CD14-positive monocyte (primary cell): ENCODE measurements around the gene RAC2. TPM values are rescaled to one million over a fixed set of nuclear protein-coding genes. Genes with fewer than 3 reads are reported as not detected.
"Not testable (repeated sequence)": the region's sequence is repeated elsewhere in the genome, so short reads cannot be mapped to it uniquely, and the experiment has no call there.

Experiments used
- DNase-seq, 3 donors: peaks; one replicate each; pipeline ENCODE4 v3.0.0-alpha.2; 2011 to 2022
- H2AFZ ChIP-seq: 2 replicates; pipeline ENCODE4 v1.6.0; 2012; ENCODE audit warnings: mild to moderate bottlenecking, low read depth, low read length, inconsistent platforms; ENCODE audit not compliant: insufficient read depth, poor library complexity, severe bottlenecking
- H3K27ac ChIP-seq, 2 donors: 1 replicate in 1 of 2; 2 replicates in 1 of 2; pipeline ENCODE4 v1.5.1; 2012 to 2013; ENCODE audit warnings: low read length in 2 of 2, control low read depth in 1 of 2, inconsistent platforms in 1 of 2, low read depth in 1 of 2, mild to moderate bottlenecking in 1 of 2
- H3K27me3 ChIP-seq, 2 donors: one replicate each; pipeline versions ENCODE4 v1.6.0 to v1.6.1; 2011 to 2013; ENCODE audit warnings: low read length in 2 of 2; ENCODE audit not compliant: control insufficient read depth in 2 of 2, insufficient read depth in 2 of 2
- H3K36me3 ChIP-seq, 2 donors: replicated peaks in 1 of 2; 1 replicate in 1 of 2; 2 replicates in 1 of 2; pipeline versions ENCODE4 v1.5.1 to v1.6.1; 2012 to 2013; ENCODE audit warnings: low read length in 2 of 2, control low read depth in 1 of 2, inconsistent platforms in 1 of 2, mild to moderate bottlenecking in 1 of 2; ENCODE audit not compliant: insufficient read depth in 2 of 2, control insufficient read depth in 1 of 2
- H3K4me1 ChIP-seq, 2 donors: 1 replicate in 1 of 2; 2 replicates in 1 of 2; pipeline versions ENCODE4 v1.5.1 to v1.6.1; 2012 to 2013; ENCODE audit warnings: low read length in 2 of 2, control low read depth in 1 of 2, inconsistent platforms in 1 of 2, mild to moderate bottlenecking in 1 of 2, moderate library complexity in 1 of 2; ENCODE audit not compliant: insufficient read depth in 2 of 2, control insufficient read depth in 1 of 2
- H3K4me2 ChIP-seq: replicated peaks from 2 replicates; pipeline ENCODE3; 2012; ENCODE audit warnings: low read length, moderate library complexity, mild to moderate bottlenecking; ENCODE audit not compliant: poor library complexity, severe bottlenecking; ENCODE audit errors: extremely low read depth
- H3K4me3 ChIP-seq, 3 experiments: fragments of 200-600 bp in 1 of 3; sonication (generic) in 1 of 3; replicated peaks in 1 of 3; 1 replicate in 2 of 3; 2 replicates in 1 of 3; pipeline ENCODE4 v1.5.1; 2011 to 2013; ENCODE audit warnings: low read length in 3 of 3, mild to moderate bottlenecking in 3 of 3, control low read depth in 2 of 3, low read depth in 2 of 3, inconsistent platforms in 1 of 3, moderate library complexity in 1 of 3
- H3K79me2 ChIP-seq: 2 replicates; pipeline ENCODE4 v1.6.0; 2012; ENCODE audit warnings: mild to moderate bottlenecking, control low read depth, inconsistent platforms, low read length, moderate library complexity; ENCODE audit not compliant: insufficient read depth
- H3K9ac ChIP-seq: 2 replicates; pipeline ENCODE4 v1.6.0; 2017; ENCODE audit warnings: low read length, mild to moderate bottlenecking; ENCODE audit not compliant: insufficient read depth, poor library complexity, severe bottlenecking
- H3K9me3 ChIP-seq, 2 donors: replicated peaks in 1 of 2; 1 replicate in 1 of 2; 2 replicates in 1 of 2; pipeline versions ENCODE4 v1.5.1 to v1.6.1; 2012 to 2013; ENCODE audit warnings: low read length in 2 of 2, control low read depth in 1 of 2; ENCODE audit not compliant: control insufficient read depth in 1 of 2, insufficient read depth in 1 of 2
- H4K20me1 ChIP-seq: 2 replicates; pipeline ENCODE4 v1.6.0; 2012; ENCODE audit warnings: mild to moderate bottlenecking, low read length, control low read depth, moderate library complexity; ENCODE audit not compliant: insufficient read depth
- H3K27ac Mint-ChIP-seq, 7 donors: one replicate each; pipeline ENCODE4 v1.8.0; 2020; ENCODE audit warnings: mild to moderate bottlenecking in 7 of 7, mixed read lengths in 7 of 7, moderate library complexity in 6 of 7, inconsistent platforms in 2 of 7
- H3K27me3 Mint-ChIP-seq, 3 donors: one replicate each; pipeline ENCODE4 v1.8.0; 2021 to 2022; ENCODE audit warnings: low read depth in 3 of 3, mild to moderate bottlenecking in 3 of 3, mixed read lengths in 3 of 3, moderate library complexity in 3 of 3, inconsistent platforms in 1 of 3
- H3K36me3 Mint-ChIP-seq, 2 donors: one replicate each; pipeline ENCODE4 v1.8.0; 2020; ENCODE audit warnings: mixed read lengths in 2 of 2, inconsistent platforms in 1 of 2, mild to moderate bottlenecking in 1 of 2
- H3K4me1 Mint-ChIP-seq: one replicate; pipeline ENCODE4 v1.8.0; 2020; ENCODE audit warnings: mild to moderate bottlenecking, mixed read lengths
- H3K4me3 Mint-ChIP-seq, 2 donors: one replicate each; pipeline ENCODE4 v1.8.0; 2020; ENCODE audit warnings: mild to moderate bottlenecking in 2 of 2, mixed read lengths in 2 of 2, moderate library complexity in 1 of 2
- H3K9me3 Mint-ChIP-seq, 7 donors: one replicate each; pipeline ENCODE4 v1.8.0; 2020 to 2022; ENCODE audit warnings: mixed read lengths in 7 of 7, mild to moderate bottlenecking in 6 of 7, moderate library complexity in 6 of 7, inconsistent platforms in 2 of 7
- WGBS: methylation state at CpG from one replicate; pipeline ENCODE4 v1.1.5; 2013; ENCODE audit warnings: missing lambda C conversion rate; ENCODE audit not compliant: insufficient coverage; 5-methylcytosine and 5-hydroxymethylcytosine counted together
- intact Hi-C, 2 donors: fragments of 100-400 bp; cut with micrococcal nuclease; formaldehyde crosslinking; loops; one replicate each; pipeline versions ENCODE4 v1.15.0 to v1.15.1; 2023
- polyA plus RNA-seq, 3 donors: library from polyadenylated mRNA; depleted of rRNA in 1 of 3; unstranded in 2 of 3; stranded (reverse) in 1 of 3; fragments of 300-500 nt in 2 of 3; fragments of >200 nt in 1 of 3; fragmentation: Illumina TruSeq in 2 of 3; gene quantifications; 1 replicate in 2 of 3; 2 replicates in 1 of 3; pipeline ENCODE4 v1.2.3, GENCODE V29; 2012 to 2021
- TF ChIP-seq, protein P1 (sequence below): fragments of 200-600 bp; IDR thresholded peaks from one replicate; pipeline ENCODE4 v1.8.0; 2022; ENCODE audit warnings: antibody characterized with exemption, mild to moderate bottlenecking

The RAC2 gene
- polyA plus RNA-seq, 3 donors = 360 to 529 (median 526) TPM

DNA sequence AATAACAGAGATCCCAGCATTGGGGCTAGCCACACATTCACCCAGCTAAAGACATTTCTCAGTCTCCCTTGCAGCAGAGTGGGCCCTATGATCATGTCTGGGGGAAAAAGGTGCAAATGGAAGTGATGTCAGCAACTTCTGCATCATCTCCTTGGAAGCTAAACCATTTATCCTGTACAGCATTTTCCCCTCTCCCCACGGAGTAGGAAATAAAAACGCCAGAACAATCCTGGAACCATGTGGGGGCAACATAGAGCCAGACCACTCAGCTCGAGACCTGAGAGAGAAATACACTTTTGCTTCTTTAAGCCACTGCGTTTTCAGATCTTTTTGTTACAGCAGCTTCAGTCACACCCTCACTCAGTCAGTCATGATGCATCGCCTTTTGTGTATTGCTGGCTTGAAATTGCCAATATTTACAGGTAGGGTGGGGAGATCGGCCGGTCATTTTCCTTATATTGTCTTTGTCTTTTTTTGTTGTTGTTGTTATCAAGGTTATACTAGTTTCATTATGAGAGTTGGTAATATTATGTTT lies 9.1 kb upstream of the RAC2 start:
- no peak overlapping the region for H3K4me3 ChIP-seq
- DNase-seq = no peak
- TF ChIP-seq, protein P1, sequence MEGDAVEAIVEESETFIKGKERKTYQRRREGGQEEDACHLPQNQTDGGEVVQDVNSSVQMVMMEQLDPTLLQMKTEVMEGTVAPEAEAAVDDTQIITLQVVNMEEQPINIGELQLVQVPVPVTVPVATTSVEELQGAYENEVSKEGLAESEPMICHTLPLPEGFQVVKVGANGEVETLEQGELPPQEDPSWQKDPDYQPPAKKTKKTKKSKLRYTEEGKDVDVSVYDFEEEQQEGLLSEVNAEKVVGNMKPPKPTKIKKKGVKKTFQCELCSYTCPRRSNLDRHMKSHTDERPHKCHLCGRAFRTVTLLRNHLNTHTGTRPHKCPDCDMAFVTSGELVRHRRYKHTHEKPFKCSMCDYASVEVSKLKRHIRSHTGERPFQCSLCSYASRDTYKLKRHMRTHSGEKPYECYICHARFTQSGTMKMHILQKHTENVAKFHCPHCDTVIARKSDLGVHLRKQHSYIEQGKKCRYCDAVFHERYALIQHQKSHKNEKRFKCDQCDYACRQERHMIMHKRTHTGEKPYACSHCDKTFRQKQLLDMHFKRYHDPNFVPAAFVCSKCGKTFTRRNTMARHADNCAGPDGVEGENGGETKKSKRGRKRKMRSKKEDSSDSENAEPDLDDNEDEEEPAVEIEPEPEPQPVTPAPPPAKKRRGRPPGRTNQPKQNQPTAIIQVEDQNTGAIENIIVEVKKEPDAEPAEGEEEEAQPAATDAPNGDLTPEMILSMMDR = no peak
- Mint-ChIP-seq H3K27ac (no peak overlapping the region), H3K9me3 (peaks cover 0 to 1% (median 0%) of the 10 kb centered on the region in 7 donors), H3K4me1 (peaks cover 4% of the 10 kb centered on the region), H3K4me3 (no peak overlapping the region), H3K27me3 (peaks cover 3 to 6% (median 6%) of the 10 kb centered on the region in 3 donors), H3K36me3 (no peaks in the 10 kb centered on the region)
- H3K4me2 ChIP-seq = no peak overlapping the region
- H3K9ac ChIP-seq = no peak overlapping the region
- H3K36me3 ChIP-seq = no peaks in the 10 kb centered on the region
- no peaks in the 10 kb centered on the region for H3K9me3 ChIP-seq
- H3K27ac ChIP-seq = no peak overlapping the region
- H3K27me3 ChIP-seq = no peaks in the 10 kb centered on the region
- H4K20me1 ChIP-seq = no peaks in the 10 kb centered on the region
- intact Hi-C loops = no loop called here
- H2AFZ ChIP-seq = no peak overlapping the region
- H3K4me1 ChIP-seq = no peaks in the 10 kb centered on the region
- H3K79me2 ChIP-seq = no peaks in the 10 kb centered on the region
- WGBS = 10% methylated on average over 2 of the region's 7 CpGs

- H3K9me3 ChIP-seq, H3K27me3 ChIP-seq, H3K4me1 Mint-ChIP-seq, H3K27me3 Mint-ChIP-seq, H3K4me3 ChIP-seq, H3K79me2 ChIP-seq, H3K27ac ChIP-seq, H3K36me3 ChIP-seq, H3K4me3 Mint-ChIP-seq, H3K4me2 ChIP-seq, H2AFZ ChIP-seq, intact Hi-C loops, H4K20me1 ChIP-seq, DNase-seq, H3K9me3 Mint-ChIP-seq, H3K9ac ChIP-seq, H3K4me1 ChIP-seq, H3K36me3 Mint-ChIP-seq, H3K27ac Mint-ChIP-seq: not testable (repeated sequence)
- 96% methylated on average over 3 of the region's 8 CpGs for WGBS
Observed at GRCh38 chr22:37251836-37252235, 7.8 kb upstream of the RAC2 start.
